ENCODE results near the gene EDNRB.

EDNRB gene

GRCh38 chr13:77896977-77897376 lies 21.7 kb downstream of the EDNRB start:
- Histone ChIP-seq H3K79me2 (ENCODE audit: low read length) (no peaks in the 10 kb centered on the region), H3K9ac (ENCODE audit: low read length) (no peak overlapping the region), H2AFZ (ENCODE audit: low read length) (no peak overlapping the region), H3F3A (ENCODE audit: insufficient read depth, low read length) (no peaks in the 10 kb centered on the region), H3K27me3 (replicated peaks; ENCODE audit: insufficient read depth, low read length) (no peaks in the 10 kb centered on the region), H3K4me1 (ENCODE audit: low read length) (no peaks in the 10 kb centered on the region), H4K20me1 (ENCODE audit: insufficient read depth, low read length) (no peaks in the 10 kb centered on the region), H3K4me2 (ENCODE audit: low read depth, low read length) (no peak overlapping the region), H3K27ac (ENCODE audit: low read length) (no peak overlapping the region), H3K9me2 (replicated peaks; ENCODE audit: insufficient read depth, low read length) (no peaks in the 10 kb centered on the region), H3K36me3 (replicated peaks; ENCODE audit: insufficient read depth, low read length) (no peaks in the 10 kb centered on the region), H3K9me3 (replicated peaks; ENCODE audit: insufficient read depth, low read length) (no peaks in the 10 kb centered on the region), H3K4me3 (ENCODE audit: low read length) (no peak overlapping the region)
- DNase-seq: no peak
- TF ChIP-seq EZH2 (optimal IDR thresholded peaks at IDR 0.05; ENCODE audit: low read depth, low read length): no peak
- TF ChIP-seq EZH2phosphoT487 (IDR thresholded peaks at IDR 0.05; ENCODE audit: low read length): no peak
- TF ChIP-seq CTCF (IDR thresholded peaks at IDR 0.05; ENCODE audit: low read length): no peak

GRCh38 chr13:77896536-77896935 lies 22.1 kb downstream of the EDNRB start:
- H3F3A ChIP-seq (ENCODE audit: insufficient read depth, low read length): 0 out of 2 replicates have a peak, but pooled peaks cover under 1% of the 10 kb centered on the region
- H4K20me1 ChIP-seq (ENCODE audit: insufficient read depth, low read length): no peaks in the 10 kb centered on the region
- H3K4me2 ChIP-seq (ENCODE audit: low read depth, low read length): no peak overlapping the region
- no peak overlapping the region for H2AFZ ChIP-seq (ENCODE audit: low read length)
- H3K27ac ChIP-seq (ENCODE audit: low read length): no peak overlapping the region
- no peaks in the 10 kb centered on the region for H3K27me3 ChIP-seq (replicated peaks; ENCODE audit: insufficient read depth, low read length)
- H3K9ac ChIP-seq (ENCODE audit: low read length): no peak overlapping the region
- H3K36me3 ChIP-seq (replicated peaks; ENCODE audit: insufficient read depth, low read length): no peaks in the 10 kb centered on the region
- no peak overlapping the region for H3K4me3 ChIP-seq (ENCODE audit: low read length)
- TF ChIP-seq EZH2 (optimal IDR thresholded peaks at IDR 0.05; ENCODE audit: low read depth, low read length): no peak
- TF ChIP-seq EZH2phosphoT487 (IDR thresholded peaks at IDR 0.05; ENCODE audit: low read length): no peak
- TF ChIP-seq CTCF (IDR thresholded peaks at IDR 0.05; ENCODE audit: low read length): no peak
- H3K4me1 ChIP-seq (ENCODE audit: low read length): peaks cover under 1% of the 10 kb centered on the region; the same call in 1 of the 2 replicates
- no peak for DNase-seq
- no peaks in the 10 kb centered on the region for H3K9me2 ChIP-seq (replicated peaks; ENCODE audit: insufficient read depth, low read length)
- H3K79me2 ChIP-seq (ENCODE audit: low read length): no peaks in the 10 kb centered on the region
- no peaks in the 10 kb centered on the region for H3K9me3 ChIP-seq (replicated peaks; ENCODE audit: insufficient read depth, low read length)

- H2AFZ ChIP-seq (ENCODE audit: low read length): no peak overlapping the region
- H3K79me2 ChIP-seq (ENCODE audit: low read length): no peaks in the 10 kb centered on the region
- H3K4me2 ChIP-seq (ENCODE audit: low read depth, low read length): no peak overlapping the region
- no peaks in the 10 kb centered on the region for H3K9me2 ChIP-seq (replicated peaks; ENCODE audit: insufficient read depth, low read length)
- H3K27me3 ChIP-seq (replicated peaks; ENCODE audit: insufficient read depth, low read length): no peaks in the 10 kb centered on the region
- no peaks in the 10 kb centered on the region for H3K9me3 ChIP-seq (replicated peaks; ENCODE audit: insufficient read depth, low read length)
- H3F3A ChIP-seq (ENCODE audit: insufficient read depth, low read length): 0 out of 2 replicates have a peak, but pooled peaks cover 3% of the 10 kb centered on the region
- no peak for DNase-seq
- H3K36me3 ChIP-seq (replicated peaks; ENCODE audit: insufficient read depth, low read length): no peaks in the 10 kb centered on the region
- no peak for TF ChIP-seq CTCF (IDR thresholded peaks at IDR 0.05; ENCODE audit: low read length)
- no peak for TF ChIP-seq EZH2 (optimal IDR thresholded peaks at IDR 0.05; ENCODE audit: low read depth, low read length)
- no peak for TF ChIP-seq EZH2phosphoT487 (IDR thresholded peaks at IDR 0.05; ENCODE audit: low read length)
- no peak overlapping the region for H3K27ac ChIP-seq (ENCODE audit: low read length)
- H4K20me1 ChIP-seq (ENCODE audit: insufficient read depth, low read length): no peaks in the 10 kb centered on the region
- no peak overlapping the region for H3K9ac ChIP-seq (ENCODE audit: low read length)
- no peak overlapping the region for H3K4me3 ChIP-seq (ENCODE audit: low read length)
- peaks cover 7% of the 10 kb centered on the region; the same call in 1 of the 2 replicates for H3K4me1 ChIP-seq (ENCODE audit: low read length)
Observed at GRCh38 chr13:77894743-77895142, 23.9 kb downstream of the EDNRB start.

Measured in MM.1S (cell line).